GM23338 (cell line): ENCODE measurements around the gene BPIFA2. TPM values are rescaled to one million over a fixed set of nuclear protein-coding genes. Genes with fewer than 3 reads are reported as not detected.

ENCODE experiments used
- ATAC-seq: fragments of 200-7000 bp; cut with Tn5 transposase; 3 replicates; pipeline ENCODE4 v1.9.1; 2020
- DNase-seq: peaks from one replicate; pipeline ENCODE4 v3.0.0-alpha.2; 2015; ENCODE audit warnings: low spot score
- H2AFZ ChIP-seq: fragments of 200-600 bp; sonication (generic); 2 replicates; pipeline ENCODE4 v1.8.0; 2016; ENCODE audit warnings: antibody characterized with exemption, mild to moderate bottlenecking, moderate library complexity
- H3F3A ChIP-seq: fragments of 200-600 bp; sonication (generic); replicated peaks from 2 replicates; pipeline ENCODE4 v1.8.0; 2017; ENCODE audit warnings: antibody characterized with exemption, mixed run types, low read depth
- H3K27ac ChIP-seq: fragments of 200-600 bp; sonication (generic); 2 replicates; pipeline ENCODE4 v1.6.1; 2016; ENCODE audit warnings: low read depth
- H3K27me3 ChIP-seq: fragments of 200-600 bp; sonication (generic); 2 replicates; pipeline ENCODE4 v1.8.0; 2016; ENCODE audit warnings: mild to moderate bottlenecking, mixed run types, moderate library complexity; ENCODE audit not compliant: insufficient read depth
- H3K36me3 ChIP-seq: fragments of 200-600 bp; sonication (generic); 2 replicates; pipeline ENCODE4 v1.8.0; 2016; ENCODE audit warnings: mild to moderate bottlenecking; ENCODE audit not compliant: insufficient read depth
- H3K4me1 ChIP-seq: fragments of 200-600 bp; sonication (generic); 2 replicates; pipeline ENCODE4 v1.8.0; 2016; ENCODE audit warnings: mild to moderate bottlenecking, moderate library complexity; ENCODE audit not compliant: insufficient read depth
- H3K4me2 ChIP-seq: fragments of 200-600 bp; sonication (generic); 2 replicates; pipeline ENCODE4 v1.7.1; 2017; ENCODE audit warnings: mixed run types
- H3K4me3 ChIP-seq: fragments of 200-600 bp; sonication (generic); 2 replicates; pipeline ENCODE4 v1.6.1; 2016; ENCODE audit warnings: mixed run types
- H3K79me2 ChIP-seq: fragments of 200-600 bp; sonication (generic); replicated peaks from 2 replicates; pipeline ENCODE4 v1.8.0; 2017; ENCODE audit warnings: mild to moderate bottlenecking; ENCODE audit not compliant: insufficient read depth
- H3K9me2 ChIP-seq: fragments of 200-600 bp; sonication (generic); 2 replicates; pipeline ENCODE4 v1.8.0; 2017; ENCODE audit not compliant: insufficient read depth
- H4K20me1 ChIP-seq: fragments of 200-600 bp; sonication (generic); replicated peaks from 2 replicates; pipeline ENCODE4 v1.8.0; 2017; ENCODE audit warnings: mild to moderate bottlenecking; ENCODE audit not compliant: insufficient read depth
- H3K27ac Mint-ChIP-seq: 2 replicates; pipeline ENCODE4 v1.8.0; 2020; ENCODE audit warnings: inconsistent platforms, mild to moderate bottlenecking, moderate library complexity, mixed read lengths
- H3K27me3 Mint-ChIP-seq: 3 replicates; pipeline ENCODE4 v1.8.0; 2022; ENCODE audit warnings: low read depth, mild to moderate bottlenecking, moderate library complexity, mixed read lengths, inconsistent platforms; ENCODE audit not compliant: insufficient read depth, poor library complexity
- H3K36me3 Mint-ChIP-seq: 3 replicates; pipeline ENCODE4 v1.8.0; 2021; ENCODE audit warnings: low read depth, mild to moderate bottlenecking, inconsistent platforms, moderate library complexity, mixed read lengths
- H3K4me1 Mint-ChIP-seq: 3 replicates; pipeline ENCODE4 v1.8.0; 2020; ENCODE audit warnings: mild to moderate bottlenecking, inconsistent platforms, mixed read lengths
- H3K4me3 Mint-ChIP-seq: 3 replicates; pipeline ENCODE4 v1.8.0; 2021; ENCODE audit warnings: moderate library complexity, mild to moderate bottlenecking, inconsistent platforms, mixed read lengths
- H3K9me3 Mint-ChIP-seq: 3 replicates; pipeline ENCODE4 v1.8.0; 2020; ENCODE audit warnings: moderate library complexity, mild to moderate bottlenecking, inconsistent platforms, mixed read lengths
- CREB1 ChIP-seq: fragments of 250-450 bp; sonication (Bioruptor Pico); IDR thresholded peaks from 2 replicates; pipeline ENCODE4 v1.5.0; 2020; ENCODE audit warnings: low read depth, mild to moderate bottlenecking, moderate library complexity
- EZH2 ChIP-seq: fragments of 200-600 bp; sonication (generic); IDR thresholded peaks from one replicate; pipeline ENCODE4 v1.8.0; 2017; ENCODE audit warnings: antibody characterized with exemption, mild to moderate bottlenecking, low read depth; ENCODE audit not compliant: unreplicated experiment
- EZH2phosphoT487 ChIP-seq: fragments of 200-600 bp; sonication (generic); IDR thresholded peaks from one replicate; pipeline ENCODE4 v1.8.1; 2018; ENCODE audit warnings: antibody characterized with exemption; ENCODE audit not compliant: unreplicated experiment
- JUNB ChIP-seq: IDR thresholded peaks from one replicate; pipeline ENCODE4 v1.6.1; 2016; ENCODE audit warnings: antibody characterized with exemption; ENCODE audit not compliant: unreplicated experiment
- NANOG ChIP-seq: IDR thresholded peaks from 2 replicates; pipeline ENCODE4 v1.6.1; 2016; ENCODE audit warnings: antibody characterized with exemption, borderline replicate concordance
- POLR2AphosphoS5 ChIP-seq: IDR thresholded peaks from 2 replicates; pipeline ENCODE4 v1.6.1; 2016; ENCODE audit warnings: antibody characterized with exemption, low read depth
- STAT1 ChIP-seq: IDR thresholded peaks from one replicate; pipeline ENCODE4 v1.6.1; 2016; ENCODE audit warnings: antibody characterized with exemption; ENCODE audit not compliant: unreplicated experiment
- ZNF114 ChIP-seq: fragments of 250-450 bp; sonication (Bioruptor Pico); IDR thresholded peaks from 2 replicates; pipeline ENCODE4 v1.5.0; 2020; ENCODE audit warnings: mild to moderate bottlenecking, moderate library complexity
- ZNF331 ChIP-seq: fragments of 250-450 bp; sonication (Bioruptor Pico); IDR thresholded peaks from 2 replicates; pipeline ENCODE4 v1.5.0; 2020; ENCODE audit warnings: low read depth, mild to moderate bottlenecking, moderate library complexity
- polyA plus RNA-seq: library from polyadenylated mRNA; unstranded; fragments of >200 nt; fragmentation: Nextera tagmentation; extraction: Ambion mirVana; gene quantifications from 2 replicates; pipeline ENCODE4 v1.2.1, GENCODE V29; 2016
- total RNA-seq: library from RNA; depleted of rRNA; stranded (reverse); fragments of >200 nt; shearing (Covaris generic); gene quantifications from 2 replicates; pipeline ENCODE4 v1.2.3, GENCODE V29; 2014
- TF ChIP-seq, protein P1 (sequence below), 2 experiments: fragments of 200-600 bp in 1 of 2; sonication (generic) in 1 of 2; conservative IDR thresholded peaks; 2 replicates each; pipeline versions ENCODE4 v1.5.1 to v1.6.1; 2016 to 2017; ENCODE audit warnings: antibody characterized with exemption in 2 of 2, low read depth in 2 of 2, mild to moderate bottlenecking in 2 of 2, moderate library complexity in 1 of 2
- TF ChIP-seq, protein P2 (sequence below): IDR thresholded peaks from 2 replicates; pipeline ENCODE4 v1.6.1; 2016; ENCODE audit warnings: antibody characterized with exemption
- TF ChIP-seq, protein P3 (sequence below): IDR thresholded peaks from one replicate; pipeline ENCODE4 v1.6.1; 2018; ENCODE audit warnings: antibody characterized with exemption; ENCODE audit not compliant: unreplicated experiment
- TF ChIP-seq, protein P4 (sequence below): fragments of 250-450 bp; sonication (Bioruptor Pico); IDR thresholded peaks from 2 replicates; pipeline ENCODE4 v1.5.0; 2020; ENCODE audit warnings: mild to moderate bottlenecking, moderate library complexity

The BPIFA2 gene
- total and polyA plus RNA-seq, 2 experiments from 2014 or later = not detected

DNA sequence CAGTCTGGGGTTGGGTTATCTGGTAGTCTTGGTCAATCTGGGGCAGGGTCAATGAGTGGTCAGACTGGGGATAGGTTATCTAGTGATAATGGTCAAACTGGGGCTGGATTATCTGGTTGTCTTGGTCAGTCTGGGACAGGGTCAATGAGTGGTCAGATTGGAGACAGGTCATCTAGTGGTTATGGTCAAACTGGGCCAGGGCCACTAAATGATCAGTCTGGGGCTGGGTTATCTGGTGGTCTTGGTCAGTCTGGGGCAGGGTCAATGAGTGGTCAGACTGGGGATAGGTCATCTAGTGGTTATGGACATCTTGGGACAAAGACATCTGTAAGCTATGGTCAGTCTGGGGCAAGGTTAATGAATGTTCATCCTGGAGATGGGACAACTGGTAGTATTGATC lies 28.5 kb upstream of the BPIFA2 start:
- TF ChIP-seq POLR2AphosphoS5 (no peak), CREB1 (CRISPR knock-in tag) (no peak), NANOG (no peak), EZH2 (no peak), STAT1 (no peak), EZH2phosphoT487 (no peak), JUNB (no peak), ZNF331 (no peak), ZNF114 (no peak)
- TF ChIP-seq, protein P1, sequence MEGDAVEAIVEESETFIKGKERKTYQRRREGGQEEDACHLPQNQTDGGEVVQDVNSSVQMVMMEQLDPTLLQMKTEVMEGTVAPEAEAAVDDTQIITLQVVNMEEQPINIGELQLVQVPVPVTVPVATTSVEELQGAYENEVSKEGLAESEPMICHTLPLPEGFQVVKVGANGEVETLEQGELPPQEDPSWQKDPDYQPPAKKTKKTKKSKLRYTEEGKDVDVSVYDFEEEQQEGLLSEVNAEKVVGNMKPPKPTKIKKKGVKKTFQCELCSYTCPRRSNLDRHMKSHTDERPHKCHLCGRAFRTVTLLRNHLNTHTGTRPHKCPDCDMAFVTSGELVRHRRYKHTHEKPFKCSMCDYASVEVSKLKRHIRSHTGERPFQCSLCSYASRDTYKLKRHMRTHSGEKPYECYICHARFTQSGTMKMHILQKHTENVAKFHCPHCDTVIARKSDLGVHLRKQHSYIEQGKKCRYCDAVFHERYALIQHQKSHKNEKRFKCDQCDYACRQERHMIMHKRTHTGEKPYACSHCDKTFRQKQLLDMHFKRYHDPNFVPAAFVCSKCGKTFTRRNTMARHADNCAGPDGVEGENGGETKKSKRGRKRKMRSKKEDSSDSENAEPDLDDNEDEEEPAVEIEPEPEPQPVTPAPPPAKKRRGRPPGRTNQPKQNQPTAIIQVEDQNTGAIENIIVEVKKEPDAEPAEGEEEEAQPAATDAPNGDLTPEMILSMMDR (conservative IDR thresholded peaks at IDR 0.05; ENCODE audit: low read depth in 2 of 2) = no peak
- TF ChIP-seq, protein P2, sequence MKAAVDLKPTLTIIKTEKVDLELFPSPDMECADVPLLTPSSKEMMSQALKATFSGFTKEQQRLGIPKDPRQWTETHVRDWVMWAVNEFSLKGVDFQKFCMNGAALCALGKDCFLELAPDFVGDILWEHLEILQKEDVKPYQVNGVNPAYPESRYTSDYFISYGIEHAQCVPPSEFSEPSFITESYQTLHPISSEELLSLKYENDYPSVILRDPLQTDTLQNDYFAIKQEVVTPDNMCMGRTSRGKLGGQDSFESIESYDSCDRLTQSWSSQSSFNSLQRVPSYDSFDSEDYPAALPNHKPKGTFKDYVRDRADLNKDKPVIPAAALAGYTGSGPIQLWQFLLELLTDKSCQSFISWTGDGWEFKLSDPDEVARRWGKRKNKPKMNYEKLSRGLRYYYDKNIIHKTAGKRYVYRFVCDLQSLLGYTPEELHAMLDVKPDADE = no peak
- TF ChIP-seq, protein P3, sequence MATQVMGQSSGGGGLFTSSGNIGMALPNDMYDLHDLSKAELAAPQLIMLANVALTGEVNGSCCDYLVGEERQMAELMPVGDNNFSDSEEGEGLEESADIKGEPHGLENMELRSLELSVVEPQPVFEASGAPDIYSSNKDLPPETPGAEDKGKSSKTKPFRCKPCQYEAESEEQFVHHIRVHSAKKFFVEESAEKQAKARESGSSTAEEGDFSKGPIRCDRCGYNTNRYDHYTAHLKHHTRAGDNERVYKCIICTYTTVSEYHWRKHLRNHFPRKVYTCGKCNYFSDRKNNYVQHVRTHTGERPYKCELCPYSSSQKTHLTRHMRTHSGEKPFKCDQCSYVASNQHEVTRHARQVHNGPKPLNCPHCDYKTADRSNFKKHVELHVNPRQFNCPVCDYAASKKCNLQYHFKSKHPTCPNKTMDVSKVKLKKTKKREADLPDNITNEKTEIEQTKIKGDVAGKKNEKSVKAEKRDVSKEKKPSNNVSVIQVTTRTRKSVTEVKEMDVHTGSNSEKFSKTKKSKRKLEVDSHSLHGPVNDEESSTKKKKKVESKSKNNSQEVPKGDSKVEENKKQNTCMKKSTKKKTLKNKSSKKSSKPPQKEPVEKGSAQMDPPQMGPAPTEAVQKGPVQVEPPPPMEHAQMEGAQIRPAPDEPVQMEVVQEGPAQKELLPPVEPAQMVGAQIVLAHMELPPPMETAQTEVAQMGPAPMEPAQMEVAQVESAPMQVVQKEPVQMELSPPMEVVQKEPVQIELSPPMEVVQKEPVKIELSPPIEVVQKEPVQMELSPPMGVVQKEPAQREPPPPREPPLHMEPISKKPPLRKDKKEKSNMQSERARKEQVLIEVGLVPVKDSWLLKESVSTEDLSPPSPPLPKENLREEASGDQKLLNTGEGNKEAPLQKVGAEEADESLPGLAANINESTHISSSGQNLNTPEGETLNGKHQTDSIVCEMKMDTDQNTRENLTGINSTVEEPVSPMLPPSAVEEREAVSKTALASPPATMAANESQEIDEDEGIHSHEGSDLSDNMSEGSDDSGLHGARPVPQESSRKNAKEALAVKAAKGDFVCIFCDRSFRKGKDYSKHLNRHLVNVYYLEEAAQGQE = no peak
- TF ChIP-seq, protein P4, sequence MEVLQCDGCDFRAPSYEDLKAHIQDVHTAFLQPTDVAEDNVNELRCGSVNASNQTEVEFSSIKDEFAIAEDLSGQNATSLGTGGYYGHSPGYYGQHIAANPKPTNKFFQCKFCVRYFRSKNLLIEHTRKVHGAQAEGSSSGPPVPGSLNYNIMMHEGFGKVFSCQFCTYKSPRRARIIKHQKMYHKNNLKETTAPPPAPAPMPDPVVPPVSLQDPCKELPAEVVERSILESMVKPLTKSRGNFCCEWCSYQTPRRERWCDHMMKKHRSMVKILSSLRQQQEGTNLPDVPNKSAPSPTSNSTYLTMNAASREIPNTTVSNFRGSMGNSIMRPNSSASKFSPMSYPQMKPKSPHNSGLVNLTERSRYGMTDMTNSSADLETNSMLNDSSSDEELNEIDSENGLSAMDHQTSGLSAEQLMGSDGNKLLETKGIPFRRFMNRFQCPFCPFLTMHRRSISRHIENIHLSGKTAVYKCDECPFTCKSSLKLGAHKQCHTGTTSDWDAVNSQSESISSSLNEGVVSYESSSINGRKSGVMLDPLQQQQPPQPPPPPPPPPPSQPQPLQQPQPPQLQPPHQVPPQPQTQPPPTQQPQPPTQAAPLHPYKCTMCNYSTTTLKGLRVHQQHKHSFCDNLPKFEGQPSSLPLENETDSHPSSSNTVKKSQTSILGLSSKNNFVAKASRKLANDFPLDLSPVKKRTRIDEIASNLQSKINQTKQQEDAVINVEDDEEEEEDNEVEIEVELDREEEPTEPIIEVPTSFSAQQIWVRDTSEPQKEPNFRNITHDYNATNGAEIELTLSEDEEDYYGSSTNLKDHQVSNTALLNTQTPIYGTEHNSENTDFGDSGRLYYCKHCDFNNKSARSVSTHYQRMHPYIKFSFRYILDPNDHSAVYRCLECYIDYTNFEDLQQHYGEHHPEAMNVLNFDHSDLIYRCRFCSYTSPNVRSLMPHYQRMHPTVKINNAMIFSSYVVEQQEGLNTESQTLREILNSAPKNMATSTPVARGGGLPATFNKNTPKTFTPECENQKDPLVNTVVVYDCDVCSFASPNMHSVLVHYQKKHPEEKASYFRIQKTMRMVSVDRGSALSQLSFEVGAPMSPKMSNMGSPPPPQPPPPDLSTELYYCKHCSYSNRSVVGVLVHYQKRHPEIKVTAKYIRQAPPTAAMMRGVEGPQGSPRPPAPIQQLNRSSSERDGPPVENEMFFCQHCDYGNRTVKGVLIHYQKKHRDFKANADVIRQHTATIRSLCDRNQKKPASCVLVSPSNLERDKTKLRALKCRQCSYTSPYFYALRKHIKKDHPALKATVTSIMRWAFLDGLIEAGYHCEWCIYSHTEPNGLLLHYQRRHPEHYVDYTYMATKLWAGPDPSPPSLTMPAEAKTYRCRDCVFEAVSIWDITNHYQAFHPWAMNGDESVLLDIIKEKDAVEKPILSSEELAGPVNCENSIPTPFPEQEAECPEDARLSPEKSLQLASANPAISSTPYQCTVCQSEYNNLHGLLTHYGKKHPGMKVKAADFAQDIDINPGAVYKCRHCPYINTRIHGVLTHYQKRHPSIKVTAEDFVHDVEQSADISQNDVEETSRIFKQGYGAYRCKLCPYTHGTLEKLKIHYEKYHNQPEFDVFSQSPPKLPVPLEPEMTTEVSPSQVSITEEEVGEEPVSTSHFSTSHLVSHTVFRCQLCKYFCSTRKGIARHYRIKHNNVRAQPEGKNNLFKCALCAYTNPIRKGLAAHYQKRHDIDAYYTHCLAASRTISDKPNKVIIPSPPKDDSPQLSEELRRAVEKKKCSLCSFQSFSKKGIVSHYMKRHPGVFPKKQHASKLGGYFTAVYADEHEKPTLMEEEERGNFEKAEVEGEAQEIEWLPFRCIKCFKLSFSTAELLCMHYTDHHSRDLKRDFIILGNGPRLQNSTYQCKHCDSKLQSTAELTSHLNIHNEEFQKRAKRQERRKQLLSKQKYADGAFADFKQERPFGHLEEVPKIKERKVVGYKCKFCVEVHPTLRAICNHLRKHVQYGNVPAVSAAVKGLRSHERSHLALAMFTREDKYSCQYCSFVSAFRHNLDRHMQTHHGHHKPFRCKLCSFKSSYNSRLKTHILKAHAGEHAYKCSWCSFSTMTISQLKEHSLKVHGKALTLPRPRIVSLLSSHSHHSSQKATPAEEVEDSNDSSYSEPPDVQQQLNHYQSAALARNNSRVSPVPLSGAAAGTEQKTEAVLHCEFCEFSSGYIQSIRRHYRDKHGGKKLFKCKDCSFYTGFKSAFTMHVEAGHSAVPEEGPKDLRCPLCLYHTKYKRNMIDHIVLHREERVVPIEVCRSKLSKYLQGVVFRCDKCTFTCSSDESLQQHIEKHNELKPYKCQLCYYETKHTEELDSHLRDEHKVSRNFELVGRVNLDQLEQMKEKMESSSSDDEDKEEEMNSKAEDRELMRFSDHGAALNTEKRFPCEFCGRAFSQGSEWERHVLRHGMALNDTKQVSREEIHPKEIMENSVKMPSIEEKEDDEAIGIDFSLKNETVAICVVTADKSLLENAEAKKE (CRISPR knock-in tag) = no peak
- H3K9me3 Mint-ChIP-seq = peaks cover 7% of the 10 kb centered on the region; the same call in 2 of the 3 replicates
- no peaks in the 10 kb centered on the region for H3K36me3 Mint-ChIP-seq
- no peak overlapping the region for H2AFZ ChIP-seq
- no peak for DNase-seq
- no peaks in the 10 kb centered on the region for H3F3A ChIP-seq
- no peak overlapping the region for H3K4me3 Mint-ChIP-seq
- no peaks in the 10 kb centered on the region for H3K9me2 ChIP-seq
- H3K27ac Mint-ChIP-seq = no peak overlapping the region
- no peak overlapping the region for H3K27ac ChIP-seq
- no peaks in the 10 kb centered on the region for H4K20me1 ChIP-seq
- H3K27me3 ChIP-seq = no peaks in the 10 kb centered on the region
- H3K4me1 ChIP-seq = no peaks in the 10 kb centered on the region
- no peak overlapping the region for H3K4me2 ChIP-seq
- no peak overlapping the region for H3K4me3 ChIP-seq
- ATAC-seq = no peak
- no peaks in the 10 kb centered on the region for H3K79me2 ChIP-seq
- peaks cover 3% of the 10 kb centered on the region for H3K27me3 Mint-ChIP-seq
- no peaks in the 10 kb centered on the region for H3K4me1 Mint-ChIP-seq
- H3K36me3 ChIP-seq = no peaks in the 10 kb centered on the region
